Stomach (tissue), 4 donors: ENCODE data around the gene RPSA.

Experiments
- CTCF ChIP-seq, 7 experiments: fragments of 450-650 bp in 4 of 7; fragments of 200-600 bp in 3 of 7; sonication (generic) in 3 of 7; IDR thresholded peaks; one replicate each; pipeline ENCODE4 v1.5.1; 2016 to 2019; ENCODE audit warnings: antibody characterized with exemption in 7 of 7, control low read depth in 2 of 7, mild to moderate bottlenecking in 1 of 7
- EP300 ChIP-seq: sonication (generic); formaldehyde crosslinking; IDR thresholded peaks from one replicate; pipeline ENCODE4 v1.6.1; 2017; ENCODE audit warnings: antibody characterized with exemption
- POLR2A ChIP-seq, 4 donors: fragments of 450-650 bp; IDR thresholded peaks; one replicate each; pipeline ENCODE4 v1.6.1; 2016; ENCODE audit warnings: antibody characterized with exemption in 4 of 4, control low read depth in 2 of 4, mild to moderate bottlenecking in 1 of 4, moderate library complexity in 1 of 4
- POLR2AphosphoS5 ChIP-seq, 3 donors: sonication (generic); formaldehyde crosslinking; IDR thresholded peaks; one replicate each; pipeline ENCODE4 v1.6.1; 2016; ENCODE audit warnings: antibody characterized with exemption in 3 of 3

- no peak for TF ChIP-seq CTCF (IDR thresholded peaks at IDR 0.05)
- no peak for TF ChIP-seq POLR2A (IDR thresholded peaks at IDR 0.05)
- TF ChIP-seq EP300 = no peak
- TF ChIP-seq POLR2AphosphoS5 (IDR thresholded peaks at IDR 0.05) = no peak
These were observed 13.3 kb downstream of the RPSA start for GRCh38 chr3:39419742-39420315.
